ENCODE data around the gene TBC1D2.

DNA sequence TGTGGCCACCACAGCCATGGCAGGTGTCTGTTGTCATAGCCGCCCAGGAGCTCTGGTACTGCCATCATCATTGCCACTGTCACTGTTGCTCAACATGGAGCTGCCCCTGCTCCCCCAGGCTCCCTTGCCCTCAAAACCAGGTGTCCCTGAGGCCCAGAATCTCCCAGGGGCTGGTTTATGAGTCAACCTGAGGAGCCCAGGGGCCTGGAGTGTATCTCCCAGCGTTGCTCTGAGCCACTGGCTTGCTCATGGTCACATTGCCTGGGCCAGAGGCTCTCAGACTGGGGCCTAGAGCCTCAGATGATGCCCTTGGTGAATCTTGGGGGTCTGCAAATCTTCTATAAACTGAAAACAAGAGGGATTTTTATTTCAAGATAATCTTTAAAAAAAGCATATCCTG, 24.7 kb upstream of the TBC1D2 start:
- TF ChIP-seq CTCF (IDR thresholded peaks at IDR 0.05; ENCODE audit: low read depth, low read length) (no peak), MAX (IDR thresholded peaks at IDR 0.05; ENCODE audit: low read depth, low read length) (no peak)

Measured in NB4 (cell line).